Mesendoderm (in vitro differentiated cells): ENCODE results near the gene SLC25A1.
"Not testable (repeated sequence)": the region's sequence is repeated elsewhere in the genome, so short reads cannot be mapped to it uniquely, and the experiment has no call there.

ENCODE experiments used
- DNase-seq: peaks from one replicate; pipeline ENCODE4 v3.0.0; 2013
- H2AK5ac ChIP-seq: 2 replicates; pipeline ENCODE4 v1.6.1; 2013; ENCODE audit warnings: low read length, inconsistent platforms
- H2BK120ac ChIP-seq: 2 replicates; pipeline ENCODE4 v1.6.1; 2013; ENCODE audit warnings: low read depth, mild to moderate bottlenecking, low read length, moderate library complexity, mixed read lengths
- H2BK15ac ChIP-seq: replicated peaks from 2 replicates; pipeline ENCODE4 v1.6.1; 2013; ENCODE audit warnings: low read depth, mild to moderate bottlenecking, moderate library complexity
- H2BK5ac ChIP-seq: 2 replicates; pipeline ENCODE4 v1.6.1; 2013; ENCODE audit warnings: low read length, inconsistent platforms
- H3K18ac ChIP-seq: 2 replicates; pipeline ENCODE4 v1.6.1; 2013; ENCODE audit warnings: mild to moderate bottlenecking, low read length, mixed read lengths
- H3K23ac ChIP-seq: one replicate; pipeline ENCODE4 v1.6.1; 2013; ENCODE audit warnings: low read length
- H3K27ac ChIP-seq: 2 replicates; pipeline ENCODE4 v1.5.1; 2013; ENCODE audit warnings: low read depth, mild to moderate bottlenecking, inconsistent platforms, low read length, moderate library complexity
- H3K27me3 ChIP-seq: 2 replicates; pipeline ENCODE4 v1.6.1; 2013; ENCODE audit warnings: low read length, control low read depth, mild to moderate bottlenecking, inconsistent platforms; ENCODE audit not compliant: insufficient read depth, poor library complexity
- H3K36me3 ChIP-seq: 2 replicates; pipeline ENCODE4 v1.6.1; 2013; ENCODE audit warnings: low read length, inconsistent platforms; ENCODE audit not compliant: control insufficient read depth, insufficient read depth
- H3K4ac ChIP-seq: one replicate; pipeline ENCODE4 v1.6.1; 2013; ENCODE audit warnings: low read depth, mild to moderate bottlenecking, low read length, moderate library complexity
- H3K4me1 ChIP-seq: 2 replicates; pipeline ENCODE4 v1.6.1; 2013; ENCODE audit warnings: low read depth, low read length, inconsistent platforms; ENCODE audit not compliant: control insufficient read depth
- H3K4me2 ChIP-seq: 2 replicates; pipeline ENCODE4 v1.6.1; 2013; ENCODE audit warnings: low read length
- H3K4me3 ChIP-seq: 2 replicates; pipeline ENCODE4 v1.5.1; 2013; ENCODE audit warnings: mild to moderate bottlenecking, low read length
- H3K56ac ChIP-seq: one replicate; pipeline ENCODE4 v1.6.1; 2013; ENCODE audit warnings: low read length
- H3K79me1 ChIP-seq: 2 replicates; pipeline ENCODE4 v1.6.1; 2013; ENCODE audit warnings: low read length, inconsistent platforms
- H3K79me2 ChIP-seq: 2 replicates; pipeline ENCODE4 v1.6.1; 2013; ENCODE audit warnings: mild to moderate bottlenecking, low read length; ENCODE audit not compliant: control insufficient read depth, insufficient read depth
- H3K9ac ChIP-seq: 2 replicates; pipeline ENCODE4 v1.6.1; 2013; ENCODE audit warnings: low read length, inconsistent platforms
- H4K5ac ChIP-seq: one replicate; pipeline ENCODE4 v1.6.1; 2013; ENCODE audit warnings: low read length
- H4K8ac ChIP-seq: one replicate; pipeline ENCODE4 v1.6.1; 2013; ENCODE audit warnings: low read depth, mild to moderate bottlenecking, control low read depth, low read length, moderate library complexity
- WGBS: extraction: QIAGEN DNeasy Blood & Tissue Kit; methylation state at CpG from one replicate; pipeline ENCODE4 v1.1.7; 2013; ENCODE audit warnings: low lambda C conversion rate, missing lambda C conversion rate; ENCODE audit not compliant: insufficient coverage; ENCODE audit errors: extremely low coverage; 5-methylcytosine and 5-hydroxymethylcytosine counted together

The SLC25A1 gene

GRCh38 chr22:19156109-19156508, 22.4 kb downstream of the SLC25A1 start:
- H2AK5ac ChIP-seq, H3K79me2 ChIP-seq, H3K4me1 ChIP-seq, H4K5ac ChIP-seq, H2BK120ac ChIP-seq, H3K18ac ChIP-seq, H3K23ac ChIP-seq, H3K27ac ChIP-seq, H4K8ac ChIP-seq, H3K56ac ChIP-seq, H3K9ac ChIP-seq, H3K4me2 ChIP-seq, H3K36me3 ChIP-seq, DNase-seq, H3K4me3 ChIP-seq, H2BK5ac ChIP-seq, H2BK15ac ChIP-seq, H3K79me1 ChIP-seq, H3K4ac ChIP-seq: not testable (repeated sequence)
- H3K27me3 ChIP-seq, result peaks cover 11% of the 10 kb centered on the region
- no CpG with 5 or more reads among the region's 9 CpGs for WGBS

GRCh38 chr22:19152942-19153883, 25.3 kb downstream of the SLC25A1 start:
- WGBS, result no CpG with 5 or more reads among the region's 11 CpGs
- no peak overlapping the region for H2BK120ac ChIP-seq
- no peaks in the 10 kb centered on the region for H3K4me1 ChIP-seq
- no peak overlapping the region for H3K23ac ChIP-seq
- H2BK5ac ChIP-seq, result no peak overlapping the region
- H3K4ac ChIP-seq, result no peak overlapping the region
- H4K5ac ChIP-seq, result no peak overlapping the region
- peaks cover 39% of the 10 kb centered on the region for H3K27me3 ChIP-seq
- no peak overlapping the region for H3K27ac ChIP-seq
- H3K36me3 ChIP-seq, result no peaks in the 10 kb centered on the region
- no peaks in the 10 kb centered on the region for H3K79me1 ChIP-seq
- no peak overlapping the region for H2BK15ac ChIP-seq
- no peak overlapping the region for H4K8ac ChIP-seq
- H3K9ac ChIP-seq, result no peak overlapping the region
- no peak overlapping the region for H3K4me2 ChIP-seq
- no peak overlapping the region for H3K4me3 ChIP-seq
- no peak overlapping the region for H2AK5ac ChIP-seq
- DNase-seq, result no peak
- no peak overlapping the region for H3K18ac ChIP-seq
- H3K79me2 ChIP-seq, result no peaks in the 10 kb centered on the region
- no peak overlapping the region for H3K56ac ChIP-seq

- Histone ChIP-seq H2BK5ac (no peak overlapping the region), H4K8ac (no peak overlapping the region), H3K4me3 (no peak overlapping the region), H3K9ac (no peak overlapping the region), H4K5ac (no peak overlapping the region), H3K23ac (peak overlapping the region; percentile 80), H3K4me1 (no peaks in the 10 kb centered on the region), H3K4ac (no peak overlapping the region), H3K4me2 (no peak overlapping the region), H3K79me2 (no peaks in the 10 kb centered on the region), H3K18ac (no peak overlapping the region), H2AK5ac (no peak overlapping the region), H2BK15ac (no peak overlapping the region), H2BK120ac (no peak overlapping the region), H3K36me3 (no peaks in the 10 kb centered on the region), H3K79me1 (no peaks in the 10 kb centered on the region), H3K56ac (no peak overlapping the region), H3K27ac (no peak overlapping the region), H3K27me3 (peaks cover 45% of the 10 kb centered on the region)
- no CpG with 5 or more reads among the region's 10 CpGs for WGBS
- no peak for DNase-seq
Observed at GRCh38 chr22:19151329-19152191, 27.0 kb downstream of the SLC25A1 start.

DNA sequence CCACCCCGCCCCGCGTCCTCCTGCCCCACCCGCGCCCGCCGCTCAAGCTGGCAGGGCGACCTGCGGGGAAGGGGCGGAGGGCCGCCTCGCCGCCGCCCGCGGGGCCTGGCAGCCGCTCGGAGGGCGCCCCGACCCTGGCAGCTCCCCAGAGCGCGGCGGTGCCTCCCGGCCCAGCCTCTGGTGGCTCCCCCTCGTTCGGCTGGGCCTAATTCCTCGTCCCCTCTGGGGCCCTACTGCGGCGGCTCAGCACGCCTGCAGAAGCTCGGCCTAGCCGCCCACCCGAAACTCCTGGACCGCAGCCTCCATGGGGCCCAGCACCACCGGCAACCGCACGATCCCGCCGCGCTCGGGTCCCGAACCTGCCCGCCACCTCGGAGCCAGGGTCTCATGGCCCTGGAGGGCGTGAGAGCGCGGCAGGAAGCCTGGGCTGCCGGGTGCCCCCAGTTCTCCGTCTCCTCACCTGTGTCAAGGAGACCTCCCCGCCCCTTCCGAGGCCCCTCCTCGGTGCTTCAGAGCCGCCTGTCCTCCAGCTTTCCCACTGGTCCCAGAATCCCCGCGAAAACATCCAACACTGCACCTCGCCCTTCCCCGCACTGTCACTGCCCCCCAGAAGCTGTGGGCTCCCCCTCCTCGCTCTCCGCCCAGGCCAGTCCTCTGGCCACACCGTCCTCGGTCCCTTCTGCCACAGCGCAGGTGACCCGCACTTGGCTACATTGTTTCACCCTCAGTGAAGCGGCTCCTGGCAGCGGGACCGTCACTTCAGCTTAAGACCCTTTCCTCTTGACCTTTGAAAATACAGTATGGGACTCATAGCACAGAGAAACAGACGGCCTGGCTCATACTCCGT, 27.8 kb downstream of the SLC25A1 start:
- Histone ChIP-seq H3K23ac (no peak overlapping the region), H3K27ac (no peak overlapping the region), H3K27me3 (peaks cover 45% of the 10 kb centered on the region), H3K4me2 (no peak overlapping the region), H3K79me2 (no peaks in the 10 kb centered on the region), H4K5ac (no peak overlapping the region), H3K4ac (no peak overlapping the region), H3K36me3 (no peaks in the 10 kb centered on the region), H2BK5ac (no peak overlapping the region), H3K56ac (no peak overlapping the region), H3K79me1 (no peaks in the 10 kb centered on the region), H2BK15ac (no peak overlapping the region), H3K4me1 (no peaks in the 10 kb centered on the region), H4K8ac (no peak overlapping the region), H3K9ac (no peak overlapping the region), H2AK5ac (no peak overlapping the region), H3K18ac (no peak overlapping the region), H2BK120ac (no peak overlapping the region), H3K4me3 (no peak overlapping the region)
- DNase-seq, result no peak
- WGBS, result no CpG with 5 or more reads among the region's 68 CpGs

- Histone ChIP-seq H3K4me2 (peak within 1 kb of the TSS; percentile 36), H3K4me3 (no peak within 1 kb of the TSS), H3K79me2 (no peaks in the 10 kb centered on the region)
Observed at GRCh38 chr22:19149991-19150390, 28.5 kb downstream of the SLC25A1 start, which contains the start of gene GSC2. GSC2 (minus strand) TSS chr22:19150292; CDS start chr22:19150283, 9 bp downstream.

More at GRCh38 chr22:19149991-19150390, 28.5 kb downstream of the SLC25A1 start, which contains the start of gene GSC2:
- no peak within 1 kb of the TSS for H3K18ac ChIP-seq
- WGBS, result no CpG with 5 or more reads among the region's 59 CpGs
- H3K27me3 ChIP-seq, result peaks cover 45% of the 10 kb centered on the region
- no peak within 1 kb of the TSS for H3K9ac ChIP-seq
- no peak within 1 kb of the TSS for H4K8ac ChIP-seq
- peak within 1 kb of the TSS; percentile 56 for H3K56ac ChIP-seq
- no peak within 1 kb of the TSS for H3K27ac ChIP-seq
- H2AK5ac ChIP-seq, result no peak within 1 kb of the TSS
- no peak within 1 kb of the TSS for H4K5ac ChIP-seq
- peak within 1 kb of the TSS; percentile 45 for H3K23ac ChIP-seq
- H3K4ac ChIP-seq, result no peak within 1 kb of the TSS
- no peak within 1 kb of the TSS for H2BK120ac ChIP-seq
- no peaks in the 10 kb centered on the region for H3K36me3 ChIP-seq
- H2BK15ac ChIP-seq, result no peak within 1 kb of the TSS
- no peaks in the 10 kb centered on the region for H3K79me1 ChIP-seq
- no peaks in the 10 kb centered on the region for H3K4me1 ChIP-seq
- no peak for DNase-seq
- no peak within 1 kb of the TSS for H2BK5ac ChIP-seq
